T-helper 2 cell treated with Interferon-gamma antibody and Interleukin-4, amounts not matched to agents 5 μg/mL and 100 μg/mL, for 36 hours (primary cell): ENCODE results near the gene KDM2A.
A peak's percentile ranks its signal among the peaks of the same experiment; 100 is the strongest.

Source experiments
- DNase-seq: peaks from one replicate; pipeline ENCODE4 v3.0.0; 2021; ENCODE audit warnings: low spot score
- H3K27ac Mint-ChIP-seq: one replicate; pipeline ENCODE4 v1.8.0; 2021; ENCODE audit warnings: mild to moderate bottlenecking, mixed read lengths
- H3K27me3 Mint-ChIP-seq: one replicate; pipeline ENCODE4 v1.8.0; 2021; ENCODE audit warnings: low read depth, mixed read lengths
- H3K36me3 Mint-ChIP-seq: one replicate; pipeline ENCODE4 v1.8.0; 2021; ENCODE audit warnings: low read depth, mixed read lengths
- H3K4me1 Mint-ChIP-seq: one replicate; pipeline ENCODE4 v1.8.0; 2021; ENCODE audit warnings: low read depth, mixed read lengths
- H3K4me3 Mint-ChIP-seq: one replicate; pipeline ENCODE4 v1.8.0; 2022; ENCODE audit warnings: mild to moderate bottlenecking, moderate library complexity, mixed read lengths
- H3K9me3 Mint-ChIP-seq: one replicate; pipeline ENCODE4 v1.8.0; 2021; ENCODE audit warnings: mixed read lengths

Gene KDM2A

DNA sequence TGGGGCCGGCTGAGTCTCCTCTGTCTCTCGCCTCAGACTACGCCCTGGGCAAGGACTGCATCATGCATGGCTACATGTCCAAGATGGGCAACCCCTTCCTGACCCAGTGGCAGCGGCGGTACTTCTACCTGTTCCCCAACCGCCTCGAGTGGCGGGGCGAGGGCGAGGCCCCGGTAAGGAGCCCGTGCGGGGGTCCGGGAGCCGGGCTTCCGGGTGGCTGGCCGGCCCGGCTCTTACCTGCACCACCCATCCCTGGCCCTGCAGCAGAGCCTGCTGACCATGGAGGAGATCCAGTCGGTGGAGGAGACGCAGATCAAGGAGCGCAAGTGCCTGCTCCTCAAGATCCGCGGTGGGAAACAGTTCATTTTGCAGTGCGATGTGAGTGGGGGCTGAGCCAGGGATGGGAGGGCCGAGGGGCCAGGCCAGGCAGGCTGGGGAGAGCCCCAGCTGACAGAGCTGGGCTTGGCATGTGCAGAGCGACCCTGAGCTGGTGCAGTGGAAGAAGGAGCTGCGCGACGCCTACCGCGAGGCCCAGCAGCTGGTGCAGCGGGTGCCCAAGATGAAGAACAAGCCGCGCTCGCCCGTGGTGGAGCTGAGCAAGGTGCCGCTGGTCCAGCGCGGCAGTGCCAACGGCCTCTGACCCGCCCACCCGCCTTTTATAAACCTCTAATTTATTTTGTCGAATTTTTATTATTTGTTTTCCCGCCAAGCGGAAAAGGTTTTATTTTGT, 165.9 kb downstream of the KDM2A start:
- H3K4me3 Mint-ChIP-seq, result no peak overlapping the region
- DNase-seq, result no peak
- H3K4me1 Mint-ChIP-seq, result peaks cover 32% of the 10 kb centered on the region
- H3K9me3 Mint-ChIP-seq, result no peaks in the 10 kb centered on the region
- H3K36me3 Mint-ChIP-seq, result peaks cover 59% of the 10 kb centered on the region
- H3K27ac Mint-ChIP-seq, result peak overlapping the region; percentile 45
- no peaks in the 10 kb centered on the region for H3K27me3 Mint-ChIP-seq

DNA sequence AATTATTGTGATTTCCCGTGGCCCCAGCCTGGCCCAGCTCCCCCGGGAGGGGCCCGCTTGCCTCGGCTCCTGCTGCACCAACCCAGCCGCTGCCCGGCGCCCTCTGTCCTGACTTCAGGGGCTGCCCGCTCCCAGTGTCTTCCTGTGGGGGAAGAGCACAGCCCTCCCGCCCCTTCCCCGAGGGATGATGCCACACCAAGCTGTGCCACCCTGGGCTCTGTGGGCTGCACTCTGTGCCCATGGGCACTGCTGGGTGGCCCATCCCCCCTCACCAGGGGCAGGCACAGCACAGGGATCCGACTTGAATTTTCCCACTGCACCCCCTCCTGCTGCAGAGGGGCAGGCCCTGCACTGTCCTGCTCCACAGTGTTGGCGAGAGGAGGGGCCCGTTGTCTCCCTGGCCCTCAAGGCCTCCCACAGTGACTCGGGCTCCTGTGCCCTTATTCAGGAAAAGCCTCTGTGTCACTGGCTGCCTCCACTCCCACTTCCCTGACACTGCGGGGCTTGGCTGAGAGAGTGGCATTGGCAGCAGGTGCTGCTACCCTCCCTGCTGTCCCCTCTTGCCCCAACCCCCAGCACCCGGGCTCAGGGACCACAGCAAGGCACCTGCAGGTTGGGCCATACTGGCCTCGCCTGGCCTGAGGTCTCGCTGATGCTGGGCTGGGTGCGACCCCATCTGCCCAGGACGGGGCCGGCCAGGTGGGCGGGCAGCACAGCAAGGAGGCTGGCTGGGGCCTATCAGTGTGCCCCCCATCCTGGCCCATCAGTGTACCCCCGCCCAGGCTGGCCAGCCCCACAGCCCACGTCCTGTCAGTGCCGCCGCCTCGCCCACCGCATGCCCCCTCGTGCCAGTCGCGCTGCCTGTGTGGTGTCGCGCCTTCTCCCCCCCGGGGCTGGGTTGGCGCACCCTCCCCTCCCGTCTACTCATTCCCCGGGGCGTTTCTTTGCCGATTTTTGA, 166.8 kb downstream of the KDM2A start:
- H3K4me1 Mint-ChIP-seq, result peaks cover 33% of the 10 kb centered on the region
- peaks cover 57% of the 10 kb centered on the region for H3K36me3 Mint-ChIP-seq
- no peaks in the 10 kb centered on the region for H3K9me3 Mint-ChIP-seq
- peak overlapping the region; percentile 98 for H3K27ac Mint-ChIP-seq
- no peak for DNase-seq
- H3K27me3 Mint-ChIP-seq, result no peaks in the 10 kb centered on the region
- peak overlapping the region; percentile 80 for H3K4me3 Mint-ChIP-seq

DNA sequence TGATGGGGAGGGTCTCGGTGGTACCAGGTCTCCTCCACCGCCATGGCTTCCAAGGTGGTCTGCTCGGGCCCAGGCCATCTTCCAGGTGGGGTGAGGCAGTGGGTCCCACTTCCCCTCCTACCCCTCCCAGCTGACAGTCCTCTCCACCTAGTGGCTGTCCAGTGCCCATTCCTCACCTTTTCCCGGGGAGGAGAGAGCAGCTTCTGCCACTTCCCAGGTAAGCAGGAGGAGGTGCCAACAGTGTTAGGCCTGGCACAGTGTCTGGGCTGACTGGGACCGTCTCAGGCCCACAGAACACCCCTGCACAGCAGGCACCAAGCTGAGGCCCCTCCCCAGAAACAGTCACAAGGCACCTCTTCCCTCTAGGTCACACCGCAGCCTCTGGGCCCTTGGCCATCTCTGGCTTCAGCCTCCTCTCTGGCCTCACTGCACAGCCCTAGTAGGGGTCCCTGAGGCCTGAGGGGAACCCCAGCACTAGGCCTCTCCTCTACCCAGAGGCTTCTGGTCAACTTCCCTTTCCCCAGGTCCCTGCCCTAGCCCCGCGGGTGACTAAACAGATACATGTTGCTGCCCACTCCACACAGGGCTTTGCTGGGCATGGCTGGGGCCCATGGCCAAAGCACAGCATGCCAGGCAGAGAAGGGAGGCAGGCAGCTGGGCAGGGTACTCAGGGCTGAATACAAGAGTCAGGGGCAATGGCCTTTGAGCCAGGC, 167.7 kb downstream of the KDM2A start:
- peaks cover 63% of the 10 kb centered on the region for H3K36me3 Mint-ChIP-seq
- H3K9me3 Mint-ChIP-seq, result no peaks in the 10 kb centered on the region
- no peak for DNase-seq
- peak overlapping the region; percentile 80 for H3K4me3 Mint-ChIP-seq
- H3K27ac Mint-ChIP-seq, result peak overlapping the region; percentile 98
- H3K27me3 Mint-ChIP-seq, result no peaks in the 10 kb centered on the region
- peaks cover 33% of the 10 kb centered on the region for H3K4me1 Mint-ChIP-seq

- H3K4me1 Mint-ChIP-seq, result peaks cover 36% of the 10 kb centered on the region
- no peaks in the 10 kb centered on the region for H3K9me3 Mint-ChIP-seq
- H3K4me3 Mint-ChIP-seq, result peak overlapping the region; percentile 80
- DNase-seq, result no peak
- no peaks in the 10 kb centered on the region for H3K27me3 Mint-ChIP-seq
- H3K27ac Mint-ChIP-seq, result peak overlapping the region; percentile 98
- H3K36me3 Mint-ChIP-seq, result peaks cover 63% of the 10 kb centered on the region
Observed at GRCh38 chr11:67287355-67288197, 168.5 kb downstream of the KDM2A start.

DNA sequence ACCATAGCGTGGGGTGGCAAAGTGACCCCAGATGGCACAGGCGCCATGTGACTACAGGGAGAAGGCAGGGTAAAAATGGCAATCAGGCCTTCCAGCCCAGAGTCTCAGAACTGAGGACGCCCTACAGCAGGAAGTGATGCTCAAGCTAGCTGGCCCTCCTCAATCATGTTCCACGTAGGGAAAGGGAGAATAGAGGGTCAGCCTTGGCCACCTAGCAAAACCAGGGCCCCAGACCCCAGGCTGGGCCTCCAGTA, 169.1 kb downstream of the KDM2A start:
- Mint-ChIP-seq H3K36me3 (peaks cover 63% of the 10 kb centered on the region), H3K27ac (peak overlapping the region; percentile 98), H3K9me3 (no peaks in the 10 kb centered on the region), H3K4me3 (peak overlapping the region; percentile 80), H3K27me3 (no peaks in the 10 kb centered on the region), H3K4me1 (peaks cover 40% of the 10 kb centered on the region)
- no peak for DNase-seq

- no peaks in the 10 kb centered on the region for H3K27me3 Mint-ChIP-seq
- DNase-seq, result peak; percentile 92
- peaks cover 42% of the 10 kb centered on the region for H3K4me1 Mint-ChIP-seq
- peak overlapping the region; percentile 98 for H3K27ac Mint-ChIP-seq
- peak overlapping the region; percentile 80 for H3K4me3 Mint-ChIP-seq
- H3K36me3 Mint-ChIP-seq, result peaks cover 63% of the 10 kb centered on the region
- no peaks in the 10 kb centered on the region for H3K9me3 Mint-ChIP-seq
Observed at GRCh38 chr11:67288452-67289225, 169.6 kb downstream of the KDM2A start.

DNA sequence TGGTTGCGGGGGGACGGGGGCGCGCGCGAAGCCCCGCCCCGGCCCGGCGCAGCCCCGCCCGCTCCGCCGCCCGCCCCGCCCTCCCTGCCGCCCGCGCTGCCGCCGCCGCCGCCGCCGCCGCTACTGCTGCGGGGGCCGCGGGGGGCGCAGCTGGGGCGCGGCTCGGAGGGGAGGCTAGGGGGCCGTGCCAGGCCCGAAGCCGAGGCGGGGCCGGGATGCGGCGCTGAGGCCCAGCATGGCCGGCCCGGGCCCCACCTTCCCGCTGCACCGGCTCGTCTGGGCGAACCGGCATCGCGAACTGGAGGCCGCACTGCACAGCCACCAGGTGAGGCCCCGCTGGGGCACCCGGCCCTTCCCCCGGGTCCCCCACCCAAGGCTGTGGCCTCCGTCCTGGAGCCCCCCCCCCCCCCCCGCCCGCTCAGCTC, 170.2 kb downstream of the KDM2A start, which contains the start of gene ANKRD13D:
Gene ANKRD13D, plus strand, starts transcription at position 78 of the 425 bp plus-strand sequence. Its CDS starts 158 bp downstream, at position 236.
- no peaks in the 10 kb centered on the region for H3K9me3 Mint-ChIP-seq
- H3K27ac Mint-ChIP-seq, result peak within 1 kb of the TSS; percentile 98
- no peak for DNase-seq
- peaks cover 63% of the 10 kb centered on the region for H3K36me3 Mint-ChIP-seq
- H3K4me3 Mint-ChIP-seq, result peak within 1 kb of the TSS; percentile 92
- peaks cover 41% of the 10 kb centered on the region for H3K4me1 Mint-ChIP-seq
- H3K27me3 Mint-ChIP-seq, result no peaks in the 10 kb centered on the region

DNA sequence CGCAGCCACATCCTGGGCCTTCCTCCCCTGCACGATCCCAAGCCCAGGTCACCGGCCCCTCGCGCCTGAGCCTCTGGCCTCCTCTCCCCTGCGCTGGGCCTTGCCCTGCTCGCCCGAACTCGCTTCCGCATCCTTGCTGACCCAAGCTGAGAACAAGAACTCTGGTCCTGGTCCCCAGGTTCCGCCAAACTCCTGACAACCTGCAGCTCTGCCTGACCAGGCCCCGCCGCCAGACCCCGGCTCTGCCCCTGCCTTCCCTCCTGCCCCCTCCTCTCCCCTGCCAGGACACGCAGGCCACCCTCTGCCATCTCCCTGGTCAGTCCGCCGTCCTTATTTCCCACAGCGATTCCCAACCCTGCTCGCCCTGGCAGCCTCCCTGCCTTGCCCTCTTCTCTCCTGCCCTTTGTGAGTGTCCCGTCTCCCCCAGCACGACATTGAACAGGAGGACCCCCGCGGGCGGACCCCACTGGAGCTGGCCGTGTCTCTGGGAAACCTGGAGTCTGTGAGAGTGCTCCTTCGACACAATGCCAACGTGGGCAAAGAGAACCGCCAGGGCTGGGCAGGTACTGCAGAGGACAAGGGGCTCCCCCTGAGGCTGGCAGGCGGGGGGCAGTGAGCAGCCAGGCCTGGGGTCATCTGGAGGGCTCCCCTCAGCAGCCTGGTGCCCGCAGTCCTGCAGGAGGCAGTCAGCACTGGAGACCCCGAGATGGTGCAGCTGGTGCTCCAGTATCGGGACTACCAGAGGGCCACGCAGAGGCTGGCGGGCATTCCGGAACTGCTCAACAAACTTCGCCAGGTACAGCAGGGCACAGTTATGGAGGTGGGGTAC, 170.8 kb downstream of the KDM2A start:
- no peak for DNase-seq
- no peaks in the 10 kb centered on the region for H3K27me3 Mint-ChIP-seq
- H3K4me1 Mint-ChIP-seq, result peaks cover 41% of the 10 kb centered on the region
- peaks cover 64% of the 10 kb centered on the region for H3K36me3 Mint-ChIP-seq
- H3K27ac Mint-ChIP-seq, result peak overlapping the region; percentile 90
- H3K9me3 Mint-ChIP-seq, result no peaks in the 10 kb centered on the region
- peak overlapping the region; percentile 92 for H3K4me3 Mint-ChIP-seq

DNA sequence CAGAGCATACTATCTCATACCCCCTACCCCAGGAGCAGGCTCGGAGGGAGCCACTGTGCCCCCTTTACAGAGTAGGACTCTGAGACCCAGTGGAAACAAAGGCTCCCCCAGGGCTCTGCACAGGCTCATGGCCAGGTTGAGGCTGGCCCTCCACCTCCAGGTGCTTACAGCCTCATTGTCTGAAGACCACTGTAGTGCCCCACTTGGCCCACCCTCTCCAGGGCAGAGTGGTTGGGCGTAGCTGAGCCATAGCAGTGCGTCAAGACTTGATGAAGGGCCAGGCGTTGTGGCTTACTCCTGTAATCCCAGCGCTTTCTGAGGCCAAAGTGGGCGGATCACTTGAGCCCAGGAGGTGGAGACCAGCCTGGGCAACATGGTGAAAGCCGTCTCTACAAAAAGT, 171.7 kb downstream of the KDM2A start:
- H3K36me3 Mint-ChIP-seq, result peaks cover 71% of the 10 kb centered on the region
- H3K4me3 Mint-ChIP-seq, result peak overlapping the region; percentile 92
- no peak overlapping the region for H3K27ac Mint-ChIP-seq
- H3K9me3 Mint-ChIP-seq, result peaks cover 3% of the 10 kb centered on the region
- peaks cover 41% of the 10 kb centered on the region for H3K4me1 Mint-ChIP-seq
- H3K27me3 Mint-ChIP-seq, result no peaks in the 10 kb centered on the region
- DNase-seq, result no peak

GRCh38 chr11:67291481-67292381, 172.7 kb downstream of the KDM2A start:
- DNase-seq, result no peak
- Mint-ChIP-seq H3K4me3 (peak overlapping the region; percentile 40), H3K4me1 (peaks cover 38% of the 10 kb centered on the region), H3K27ac (no peak overlapping the region), H3K27me3 (no peaks in the 10 kb centered on the region), H3K36me3 (peaks cover 76% of the 10 kb centered on the region), H3K9me3 (peaks cover 12% of the 10 kb centered on the region)

- H3K9me3 Mint-ChIP-seq, result peaks cover 16% of the 10 kb centered on the region
- H3K27me3 Mint-ChIP-seq, result no peaks in the 10 kb centered on the region
- peaks cover 76% of the 10 kb centered on the region for H3K36me3 Mint-ChIP-seq
- peak overlapping the region; percentile 9 for H3K27ac Mint-ChIP-seq
- DNase-seq, result no peak
- peak overlapping the region; percentile 30 for H3K4me3 Mint-ChIP-seq
- H3K4me1 Mint-ChIP-seq, result peaks cover 31% of the 10 kb centered on the region
Observed at GRCh38 chr11:67292671-67293070, 173.6 kb downstream of the KDM2A start.
